ENCODE measurements around the gene LBHD2. TPM values are rescaled to one million over a fixed set of nuclear protein-coding genes. Genes with fewer than 3 reads are reported as not detected.

The LBHD2 gene
- total RNA-seq, 1 donor from 2014 or later = not detected

GRCh38 chr14:103050935-103051334 lies 33.1 kb upstream of the LBHD2 start:
- no peak overlapping the region for H3K27ac ChIP-seq
- DNase-seq (no peak), ATAC-seq (no peak)
- intact Hi-C loops (cut with DNase I) = no loop called here
- H3K4me3 ChIP-seq = no peak overlapping the region
- TF ChIP-seq CTCF (IDR thresholded peaks at IDR 0.05) = no peak
- no peaks in the 10 kb centered on the region for H3K27me3 ChIP-seq
- H3K4me1 ChIP-seq = peaks cover 23% of the 10 kb centered on the region
- no peaks in the 10 kb centered on the region for H3K9me3 ChIP-seq
- no peaks in the 10 kb centered on the region for H3K36me3 ChIP-seq

GRCh38 chr14:103052407-103052806 lies 31.6 kb upstream of the LBHD2 start:
- DNase-seq = peak; percentile 58
- Histone ChIP-seq H3K36me3 (no peaks in the 10 kb centered on the region), H3K27me3 (no peaks in the 10 kb centered on the region), H3K4me3 (no peak overlapping the region), H3K4me1 (peaks cover 19% of the 10 kb centered on the region), H3K9me3 (no peaks in the 10 kb centered on the region), H3K27ac (no peak overlapping the region)
- TF ChIP-seq CTCF (IDR thresholded peaks at IDR 0.05) = no peak
- intact Hi-C loops (cut with DNase I) = no loop called here
- peak; percentile 26 for ATAC-seq

- no peak for TF ChIP-seq CTCF (IDR thresholded peaks at IDR 0.05)
- intact Hi-C loops (cut with DNase I) = no loop called here
- Histone ChIP-seq H3K4me1 (peaks cover 34% of the 10 kb centered on the region), H3K4me3 (peak overlapping the region; percentile 95), H3K27ac (peak overlapping the region; percentile 88), H3K36me3 (no peaks in the 10 kb centered on the region), H3K27me3 (no peaks in the 10 kb centered on the region), H3K9me3 (no peaks in the 10 kb centered on the region)
- DNase-seq = no peak
- no peak for ATAC-seq
Observed at GRCh38 chr14:103055695-103056094, 28.3 kb upstream of the LBHD2 start.

GRCh38 chr14:103056322-103057027 lies 27.5 kb upstream of the LBHD2 start:
- ATAC-seq = peak; percentile 40
- H3K4me3 ChIP-seq = peak overlapping the region; percentile 95
- no peaks in the 10 kb centered on the region for H3K36me3 ChIP-seq

GRCh38 chr14:103057028-103057371 lies 27.0 kb upstream of the LBHD2 start:
- no peaks in the 10 kb centered on the region for H3K9me3 ChIP-seq
- no peak for TF ChIP-seq CTCF (IDR thresholded peaks at IDR 0.05)
- no peaks in the 10 kb centered on the region for H3K27me3 ChIP-seq
- peaks cover 34% of the 10 kb centered on the region for H3K4me1 ChIP-seq
- H3K4me3 ChIP-seq = peak overlapping the region; percentile 95
- no peaks in the 10 kb centered on the region for H3K36me3 ChIP-seq
- DNase-seq (peak; percentile 75), ATAC-seq (peak; percentile 0)
- H3K27ac ChIP-seq = peak overlapping the region; percentile 88
- intact Hi-C loops (cut with DNase I) = no loop called here

More at GRCh38 chr14:103056322-103057027, 27.5 kb upstream of the LBHD2 start:
- intact Hi-C loops (cut with DNase I) = no loop called here
- TF ChIP-seq CTCF (IDR thresholded peaks at IDR 0.05) = no peak
- no peaks in the 10 kb centered on the region for H3K9me3 ChIP-seq
- H3K27me3 ChIP-seq = no peaks in the 10 kb centered on the region
- DNase-seq = peak; percentile 85
- peak overlapping the region; percentile 88 for H3K27ac ChIP-seq
- peaks cover 34% of the 10 kb centered on the region for H3K4me1 ChIP-seq

All from upper lobe of right lung (tissue), 1 donor.